NCI-H748 (cell line): ENCODE results near the gene NSF.
"Not testable (repeated sequence)": the region's sequence is repeated elsewhere in the genome, so short reads cannot be mapped to it uniquely, and the experiment has no call there.

Experiments used
- DNase-seq: peaks from one replicate; lab custom pipeline; 2025; ENCODE audit not compliant: unreplicated experiment; lab: John Stamatoyannopoulos, UW

NSF gene

GRCh38 chr17:46756081-46756735 lies 165.7 kb downstream of the NSF start:
- no peak for DNase-seq

GRCh38 chr17:46756861-46757260 lies 166.4 kb downstream of the NSF start:
- no peak for DNase-seq

GRCh38 chr17:46757588-46757987 lies 167.1 kb downstream of the NSF start:
- not testable (repeated sequence) for DNase-seq

GRCh38 chr17:46758614-46759013 lies 168.1 kb downstream of the NSF start:
- no peak for DNase-seq

GRCh38 chr17:46759141-46759540 lies 168.7 kb downstream of the NSF start:
- no peak for DNase-seq

- DNase-seq, result no peak
These were observed 172.9 kb downstream of the NSF start for GRCh38 chr17:46763416-46763815.

GRCh38 chr17:46764000-46764708 lies 173.7 kb downstream of the NSF start:
- no peak for DNase-seq

GRCh38 chr17:46764709-46765401 lies 174.4 kb downstream of the NSF start:
- no peak for DNase-seq

GRCh38 chr17:46765453-46765852 lies 175.0 kb downstream of the NSF start:
- DNase-seq, result no peak

GRCh38 chr17:46766493-46767491 lies 176.3 kb downstream of the NSF start:
- no peak for DNase-seq

- DNase-seq, result no peak
These were observed 178.0 kb downstream of the NSF start for GRCh38 chr17:46768540-46768870.

- not testable (repeated sequence) for DNase-seq
These were observed 178.4 kb downstream of the NSF start for GRCh38 chr17:46768896-46769295.

GRCh38 chr17:46769531-46770438 lies 179.3 kb downstream of the NSF start:
- DNase-seq, result no peak

GRCh38 chr17:46770439-46770817 lies 180.0 kb downstream of the NSF start:
- DNase-seq, result no peak

- peak; percentile 32 for DNase-seq
These were observed 180.5 kb downstream of the NSF start for GRCh38 chr17:46770818-46771560.

- peak; percentile 44 for DNase-seq
These were observed 181.3 kb downstream of the NSF start for GRCh38 chr17:46771561-46772474.

GRCh38 chr17:46772475-46773220 lies 182.2 kb downstream of the NSF start:
- peak; percentile 89 for DNase-seq

- DNase-seq, result no peak
These were observed 182.7 kb downstream of the NSF start for GRCh38 chr17:46773221-46773605.
